A673 (cell line): ENCODE results near the gene PSMB10.

Experiments used
- CTCF ChIP-seq: fragments of 300-800, 200-600 bp; sonication (generic); conservative IDR thresholded peaks from 2 replicates; pipeline ENCODE4 v1.5.1; 2017; ENCODE audit warnings: low read depth, mild to moderate bottlenecking, antibody characterized with exemption, low read length, moderate library complexity, mixed read lengths
- EZH2 ChIP-seq: fragments of 200-600 bp; sonication (generic); IDR thresholded peaks from 2 replicates; pipeline ENCODE4 v1.6.1; 2017; ENCODE audit warnings: borderline replicate concordance, low read depth, mild to moderate bottlenecking, mixed read lengths, antibody characterized with exemption, low read length; ENCODE audit not compliant: poor library complexity, severe bottlenecking

GRCh38 chr16:67923414-67924116 lies 13.1 kb downstream of the PSMB10 start:
- TF ChIP-seq CTCF (no peak), EZH2 (no peak)
